ENCODE results near the gene ZCCHC8. TPM values are rescaled to one million over a fixed set of nuclear protein-coding genes. Genes with fewer than 3 reads are reported as not detected.
"Not testable (repeated sequence)": the region's sequence is repeated elsewhere in the genome, so short reads cannot be mapped to it uniquely, and the experiment has no call there.

ZCCHC8 gene
- total RNA-seq = 19.0 TPM

GRCh38 chr12:122500685-122501488 lies at the start of gene ZCCHC8:
ZCCHC8 (minus strand) TSS chr12:122500932; CDS start chr12:122500840, 92 bp downstream.
- DNase-seq (ENCODE audit: low spot score) = peak; percentile 97

DNA sequence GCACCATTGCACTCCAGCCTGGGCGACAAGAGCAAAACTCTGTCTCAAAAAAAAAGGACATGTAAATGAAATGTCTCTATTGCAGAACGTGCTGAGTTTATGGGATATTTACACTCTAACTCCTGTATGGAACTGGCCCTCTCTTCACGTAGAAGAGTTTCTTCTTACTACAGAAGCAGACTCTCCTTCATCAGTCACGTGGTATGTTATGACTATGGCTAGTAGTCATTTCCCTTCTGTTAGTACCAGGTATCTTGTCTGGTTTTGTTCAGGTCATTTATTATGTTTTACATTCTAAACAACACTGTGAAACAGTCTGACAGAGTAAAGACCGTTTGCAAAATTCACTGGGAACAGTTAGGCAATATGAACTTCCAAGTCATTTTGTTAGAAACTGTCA lies 46.6 kb upstream of the ZCCHC8 start:
- no peak for DNase-seq (ENCODE audit: low spot score)

GRCh38 chr12:122545855-122546254 lies 45.1 kb upstream of the ZCCHC8 start:
- no peak for DNase-seq (ENCODE audit: low spot score)

DNA sequence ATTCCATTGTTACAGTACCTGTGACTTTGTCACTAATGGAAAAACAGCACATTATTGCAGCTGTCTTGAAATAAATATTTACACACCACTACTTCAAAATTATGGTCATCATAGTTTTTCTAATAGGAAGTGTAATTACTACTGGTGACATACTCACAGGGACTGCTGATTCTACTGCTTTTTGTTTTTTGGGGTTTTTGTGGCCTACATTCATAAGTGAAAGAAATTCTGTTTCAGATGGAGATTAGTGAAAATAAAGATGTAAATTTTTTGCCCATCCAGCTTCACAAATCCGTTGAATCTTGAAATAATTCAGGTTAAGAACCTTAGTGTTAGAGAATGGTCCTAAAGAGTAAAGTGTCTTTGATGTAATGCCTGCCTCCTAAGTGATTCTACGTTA lies 43.8 kb upstream of the ZCCHC8 start:
- no peak for DNase-seq (ENCODE audit: low spot score)

GRCh38 chr12:122538496-122538895 lies 37.8 kb upstream of the ZCCHC8 start:
- DNase-seq (ENCODE audit: low spot score) = no peak

- DNase-seq (ENCODE audit: low spot score) = no peak
Observed at GRCh38 chr12:122537021-122537420, 36.3 kb upstream of the ZCCHC8 start.

GRCh38 chr12:122533856-122534255 lies 33.1 kb upstream of the ZCCHC8 start:
- DNase-seq (ENCODE audit: low spot score) = no peak

- DNase-seq (ENCODE audit: low spot score) = no peak
Observed at GRCh38 chr12:122528992-122529391, 28.3 kb upstream of the ZCCHC8 start.

GRCh38 chr12:122528582-122528981 lies 27.9 kb upstream of the ZCCHC8 start:
- DNase-seq (ENCODE audit: low spot score) = no peak

GRCh38 chr12:122527478-122527944 lies 26.8 kb upstream of the ZCCHC8 start:
- no peak for DNase-seq (ENCODE audit: low spot score)

DNA sequence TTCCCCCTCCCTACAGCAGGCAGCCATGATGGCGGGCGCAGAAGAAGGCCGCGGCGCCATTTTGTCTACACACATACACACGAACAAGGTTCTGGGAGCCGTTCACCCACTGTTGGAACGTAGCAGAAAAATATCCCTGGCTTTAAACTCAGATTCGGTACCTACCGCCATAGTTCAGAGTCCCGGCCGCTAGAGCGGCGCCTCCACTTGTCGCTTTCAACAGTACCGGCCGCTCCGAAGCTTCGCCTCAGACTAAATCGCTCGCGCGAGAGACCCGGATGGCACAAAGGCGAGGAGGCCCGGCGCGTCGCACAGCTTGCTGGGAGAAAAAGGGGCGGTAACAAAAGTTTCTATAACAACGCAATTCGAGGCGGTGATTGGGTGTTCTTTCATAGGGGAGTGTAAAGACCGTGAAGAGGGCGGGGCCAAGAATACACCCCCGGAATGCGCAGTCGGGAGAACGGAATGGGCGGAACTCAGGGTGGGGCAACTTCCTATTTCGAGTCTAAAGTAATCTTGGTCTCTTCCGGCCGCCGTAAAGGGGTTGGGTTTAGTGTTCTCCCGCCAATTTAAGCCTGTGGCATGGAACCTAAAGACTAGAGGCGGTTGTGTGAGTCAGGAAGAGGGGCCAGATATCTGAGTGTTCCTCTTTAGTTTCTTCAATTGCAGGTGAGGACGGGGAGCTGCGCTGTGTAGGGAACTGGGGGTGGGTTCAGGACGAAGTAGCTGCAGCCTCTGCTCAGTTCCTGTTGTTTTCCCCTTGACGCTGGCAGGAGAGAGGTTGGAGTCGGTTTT lies 26.1 kb upstream of the ZCCHC8 start, which contains the start of the genes KNTC1 and RSRC2:
KNTC1 (plus strand) TSS at position 567 of the 795 bp plus-strand sequence. CDS start 2,815 bp downstream, outside the sequence.
RSRC2 (minus strand) TSS at position 254 of the 795 bp plus-strand sequence; CDS start at position 171, 83 bp downstream.
- peak; percentile 99 for DNase-seq (ENCODE audit: low spot score)

DNA sequence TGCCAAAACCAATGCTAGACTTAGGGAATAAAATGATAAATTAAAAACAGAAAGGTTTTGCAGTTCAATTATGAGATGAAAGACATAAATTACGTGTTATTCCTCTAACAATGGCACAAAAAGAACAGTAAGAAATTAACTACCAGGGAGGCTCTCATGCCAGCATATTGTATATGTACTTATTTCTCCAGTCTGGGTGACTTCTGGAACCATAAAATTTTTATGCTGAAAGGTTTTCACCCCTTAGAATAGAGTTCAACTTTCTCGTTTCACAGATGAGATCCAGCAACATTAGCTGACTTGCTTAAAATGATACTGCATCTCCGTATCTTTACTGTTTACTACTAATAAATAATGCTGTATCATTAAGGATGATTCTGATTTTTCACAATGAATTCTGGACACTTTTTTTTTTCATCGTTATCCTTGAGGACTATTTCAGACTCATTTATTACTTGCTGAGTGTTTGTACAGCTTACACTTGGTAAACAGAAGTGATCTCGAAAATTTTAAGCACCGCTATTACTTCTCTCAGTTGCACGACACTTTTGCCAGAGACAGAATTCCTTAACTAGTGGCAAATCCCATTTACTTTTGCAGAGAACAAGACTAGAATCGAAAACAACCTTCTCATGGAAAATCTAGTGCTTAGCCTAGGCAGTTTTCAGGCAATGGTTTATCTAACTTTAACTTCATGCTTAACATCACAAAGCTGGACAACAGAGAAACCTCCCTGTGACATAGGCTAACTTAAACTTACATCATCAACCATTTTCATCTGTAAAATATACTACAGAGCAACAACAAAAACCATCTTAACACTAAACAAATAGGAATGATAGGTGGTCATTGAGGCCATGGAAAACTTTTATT lies 23.4 kb upstream of the ZCCHC8 start:
- DNase-seq (ENCODE audit: low spot score) = no peak

GRCh38 chr12:122523280-122523679 lies 22.5 kb upstream of the ZCCHC8 start:
- DNase-seq (ENCODE audit: low spot score) = no peak

GRCh38 chr12:122520676-122521075 lies 19.9 kb upstream of the ZCCHC8 start:
- DNase-seq (ENCODE audit: low spot score) = no peak

- DNase-seq (ENCODE audit: low spot score) = no peak
Observed at GRCh38 chr12:122519418-122519817, 18.7 kb upstream of the ZCCHC8 start.

DNA sequence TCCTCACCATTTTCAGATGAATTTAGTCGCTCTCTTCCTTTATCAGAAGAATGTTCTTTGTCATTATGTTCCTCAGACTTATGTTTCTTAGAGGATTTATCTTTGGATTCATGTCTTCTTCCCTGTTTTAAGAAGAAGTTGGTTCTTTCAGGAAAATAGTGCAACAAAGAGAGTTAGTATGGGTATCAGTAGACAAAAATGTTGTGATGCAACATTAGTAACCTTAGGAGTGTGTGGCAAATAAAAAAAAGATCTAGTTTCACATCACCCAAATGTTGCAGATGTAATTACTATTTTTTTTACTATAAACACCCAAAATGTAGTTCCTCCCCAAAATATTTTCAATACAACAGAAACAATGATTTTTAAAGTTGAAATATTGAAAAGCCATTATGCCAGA lies 18.2 kb upstream of the ZCCHC8 start:
- no peak for DNase-seq (ENCODE audit: low spot score)

DNA sequence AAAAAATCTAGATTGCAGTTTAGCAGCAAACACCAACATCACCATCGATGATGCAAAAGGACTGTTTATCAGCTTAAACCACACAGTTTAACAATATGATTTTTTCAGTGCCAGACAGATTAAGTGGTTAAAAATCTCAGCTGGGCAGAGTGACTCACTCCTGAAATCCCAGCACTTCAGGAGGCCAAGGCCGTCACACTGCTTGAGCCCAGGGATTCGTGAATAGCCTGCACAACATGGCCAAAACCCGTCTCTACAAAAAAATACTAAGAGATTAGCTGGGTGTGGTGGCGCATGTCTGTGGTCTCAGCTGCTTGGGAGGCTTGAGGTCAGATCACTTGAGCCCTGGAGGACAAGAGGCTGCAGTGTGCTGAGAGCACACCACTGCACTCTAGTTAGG lies 17.1 kb upstream of the ZCCHC8 start:
- no peak for DNase-seq (ENCODE audit: low spot score)

GRCh38 chr12:122516544-122517361 lies 16.0 kb upstream of the ZCCHC8 start:
- DNase-seq (ENCODE audit: low spot score) = no peak

- DNase-seq (ENCODE audit: low spot score) = no peak
Observed at GRCh38 chr12:122515275-122515674, 14.5 kb upstream of the ZCCHC8 start.

- DNase-seq (ENCODE audit: low spot score) = no peak
Observed at GRCh38 chr12:122513660-122514059, 12.9 kb upstream of the ZCCHC8 start.

DNA sequence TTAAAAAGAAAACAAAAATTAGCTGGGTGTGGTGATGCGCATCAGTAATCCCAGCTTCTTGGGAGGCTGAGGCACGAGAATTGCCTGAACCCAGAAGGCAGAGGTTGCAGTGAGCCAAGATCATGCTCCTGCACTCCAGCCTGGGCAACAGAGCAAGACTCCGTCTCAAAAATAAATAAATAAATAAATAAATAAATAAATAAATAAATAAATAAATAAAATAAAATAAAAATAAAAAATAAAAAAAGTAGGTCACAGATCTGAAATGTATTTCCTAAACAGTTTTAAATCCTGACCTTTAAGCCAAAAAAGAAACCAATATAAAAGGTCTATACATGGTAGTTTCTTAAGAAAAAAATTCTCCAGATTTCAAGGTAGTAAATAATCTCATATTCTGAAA lies 12.3 kb upstream of the ZCCHC8 start:
- not testable (repeated sequence) for DNase-seq (ENCODE audit: low spot score)

Data from mucosa of gallbladder (tissue), 1 donor.